Activated T-helper 1 cell treated with Interleukin-2 at 50 U/mL for 16 hours (primary cell): ENCODE results near the gene PYGB.

ENCODE experiments used
- DNase-seq: peaks from one replicate; pipeline ENCODE4 v3.0.0-alpha.2; 2020; ENCODE audit warnings: low read depth

The PYGB gene

DNA sequence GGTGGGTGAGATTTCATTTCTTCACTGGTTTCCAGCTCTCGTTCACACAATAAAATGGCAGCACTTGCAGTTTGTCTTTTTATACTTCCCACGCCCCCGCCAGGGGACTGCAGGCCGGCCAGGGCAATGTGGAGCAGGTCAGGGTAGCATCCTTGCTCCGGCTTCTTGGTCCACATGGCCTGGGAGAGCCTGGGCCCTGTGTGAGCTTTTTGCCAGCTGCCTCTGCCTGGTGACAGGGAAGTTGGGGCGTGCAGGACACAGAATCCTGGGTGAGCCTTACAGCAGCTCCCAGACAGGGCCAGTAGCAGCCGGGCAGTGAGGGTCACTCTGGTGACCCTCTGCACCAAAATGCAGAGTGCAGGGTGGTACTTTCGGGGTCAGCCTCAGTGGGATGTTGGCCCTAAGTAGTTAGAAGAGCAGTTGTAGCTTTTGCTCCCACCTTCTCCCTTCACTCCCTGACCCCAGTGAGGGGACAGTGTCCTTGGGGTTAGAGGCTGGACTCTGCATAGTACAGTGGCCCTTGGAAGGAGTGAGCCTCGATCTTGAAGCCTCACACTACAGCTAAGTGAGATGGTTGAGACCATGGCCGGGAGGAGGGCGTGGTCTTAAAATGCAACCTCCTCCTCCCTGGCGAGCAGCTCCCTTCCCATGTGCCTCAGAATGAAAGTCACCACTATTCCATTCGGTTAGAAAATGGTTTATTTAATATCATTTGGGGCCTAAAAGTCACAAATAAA is 23.8 kb downstream of the PYGB start:
- DNase-seq = no peak

DNA sequence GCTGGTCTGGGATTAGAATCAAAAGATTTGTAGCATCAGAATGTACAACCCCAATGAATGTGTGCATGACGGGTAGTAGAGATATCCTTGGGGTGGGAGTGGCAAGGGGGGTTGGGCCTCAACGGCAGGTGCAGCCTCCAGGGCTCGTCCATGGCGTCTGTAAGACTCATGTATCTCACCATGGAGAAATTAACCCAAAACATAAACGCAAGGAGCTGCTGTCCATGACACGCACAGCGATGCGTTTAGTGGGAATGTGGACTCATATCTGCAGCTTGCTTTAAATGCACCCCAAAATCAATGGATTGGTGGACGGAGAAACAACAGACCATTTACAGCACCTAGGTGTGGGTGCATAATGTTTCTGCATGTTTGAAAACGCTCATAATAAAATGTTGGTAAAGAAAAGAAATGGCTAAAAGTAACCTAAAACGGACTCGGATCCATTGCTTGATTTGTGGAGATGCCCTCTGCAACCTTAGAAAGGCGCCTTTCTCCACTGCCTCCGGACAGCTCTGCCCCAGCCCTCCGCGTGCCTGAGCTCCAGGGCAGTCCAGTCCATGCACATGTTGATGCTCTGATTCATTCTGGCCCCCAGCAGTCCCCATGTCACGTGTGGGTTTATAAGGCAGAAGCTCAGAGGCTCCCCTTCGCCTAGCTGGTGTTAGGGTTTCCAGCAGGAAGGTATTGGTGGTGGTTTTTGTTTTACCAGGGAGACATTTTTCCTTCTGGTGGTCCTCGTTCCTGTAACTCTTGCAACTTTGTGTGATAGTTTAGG is 24.5 kb downstream of the PYGB start:
- no peak for DNase-seq

DNA sequence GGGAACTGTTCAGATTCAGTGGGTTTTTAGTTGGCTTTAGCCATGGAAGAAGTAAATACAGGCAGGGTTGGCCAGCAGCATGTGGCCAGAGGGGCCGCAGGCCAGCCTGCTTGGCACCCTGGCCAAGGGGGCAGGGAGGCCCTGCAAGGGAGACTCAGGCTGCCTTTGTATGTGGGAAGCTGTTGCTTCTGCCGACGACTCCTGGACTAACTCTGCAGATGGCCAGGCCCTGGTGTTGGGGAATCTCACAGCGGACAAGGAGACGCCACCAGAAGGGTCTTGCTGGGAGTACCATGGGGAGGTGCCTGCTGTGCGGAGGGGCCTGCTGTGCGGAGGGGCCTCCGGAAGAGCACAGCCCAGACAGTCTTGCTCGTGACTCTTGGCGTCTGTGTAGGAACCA is 25.2 kb downstream of the PYGB start:
- no peak for DNase-seq

DNA sequence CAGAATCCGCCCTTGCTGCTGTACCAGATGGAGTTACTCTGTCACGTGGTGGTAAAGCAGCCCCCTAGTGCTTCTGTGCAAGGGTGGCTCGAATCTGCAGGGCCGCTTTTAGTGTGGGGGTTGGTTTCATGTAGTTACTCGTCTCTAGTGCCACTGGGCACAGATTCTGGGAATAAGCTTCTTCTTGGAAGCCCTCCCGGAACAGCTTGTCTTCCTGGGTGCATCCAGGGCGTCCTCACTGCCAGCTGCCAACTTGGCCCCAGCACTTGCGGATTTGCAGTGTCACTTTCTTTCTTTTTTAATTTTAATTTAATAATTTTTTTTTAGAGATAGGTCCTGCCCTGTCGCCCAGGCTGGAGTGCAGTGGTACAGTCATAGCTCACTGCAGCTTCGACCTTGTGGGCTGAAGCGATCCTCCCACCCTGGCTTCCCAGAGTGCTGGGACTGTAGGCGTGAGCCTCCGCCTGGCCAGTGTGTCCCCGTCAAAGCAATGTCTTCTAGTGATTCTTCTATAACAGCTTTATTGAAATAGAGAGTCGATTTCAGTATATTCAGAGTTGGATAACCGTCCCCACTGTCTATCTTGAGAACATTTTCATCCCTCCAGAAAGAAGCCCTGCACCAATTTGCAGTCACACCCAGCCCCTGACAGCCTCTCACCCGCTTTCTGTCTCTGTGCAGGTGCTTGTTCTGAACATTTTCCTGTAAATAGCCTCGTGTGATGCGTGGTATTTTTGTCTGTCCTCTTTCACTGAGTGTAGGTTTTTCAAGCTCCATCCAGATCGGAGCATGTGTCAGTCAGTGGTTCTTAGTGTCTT is 25.9 kb downstream of the PYGB start:
- no peak for DNase-seq

DNA sequence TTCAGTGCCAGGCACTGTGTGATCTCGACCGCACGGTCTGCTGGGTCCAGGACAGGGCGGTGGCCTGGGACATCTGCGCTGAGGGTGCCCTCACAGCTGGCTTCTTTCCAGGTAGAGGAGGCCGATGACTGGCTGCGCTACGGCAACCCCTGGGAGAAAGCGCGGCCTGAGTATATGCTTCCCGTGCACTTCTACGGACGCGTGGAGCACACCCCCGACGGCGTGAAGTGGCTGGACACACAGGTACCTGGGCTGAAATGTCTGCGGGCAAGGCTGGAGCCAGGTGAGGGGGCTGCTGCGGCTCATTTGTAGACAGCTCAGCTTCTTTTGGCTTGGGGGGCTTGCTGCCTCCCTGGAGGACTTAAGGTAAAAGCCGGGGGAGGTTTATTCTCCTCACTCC is 26.6 kb downstream of the PYGB start:
- no peak for DNase-seq

DNA sequence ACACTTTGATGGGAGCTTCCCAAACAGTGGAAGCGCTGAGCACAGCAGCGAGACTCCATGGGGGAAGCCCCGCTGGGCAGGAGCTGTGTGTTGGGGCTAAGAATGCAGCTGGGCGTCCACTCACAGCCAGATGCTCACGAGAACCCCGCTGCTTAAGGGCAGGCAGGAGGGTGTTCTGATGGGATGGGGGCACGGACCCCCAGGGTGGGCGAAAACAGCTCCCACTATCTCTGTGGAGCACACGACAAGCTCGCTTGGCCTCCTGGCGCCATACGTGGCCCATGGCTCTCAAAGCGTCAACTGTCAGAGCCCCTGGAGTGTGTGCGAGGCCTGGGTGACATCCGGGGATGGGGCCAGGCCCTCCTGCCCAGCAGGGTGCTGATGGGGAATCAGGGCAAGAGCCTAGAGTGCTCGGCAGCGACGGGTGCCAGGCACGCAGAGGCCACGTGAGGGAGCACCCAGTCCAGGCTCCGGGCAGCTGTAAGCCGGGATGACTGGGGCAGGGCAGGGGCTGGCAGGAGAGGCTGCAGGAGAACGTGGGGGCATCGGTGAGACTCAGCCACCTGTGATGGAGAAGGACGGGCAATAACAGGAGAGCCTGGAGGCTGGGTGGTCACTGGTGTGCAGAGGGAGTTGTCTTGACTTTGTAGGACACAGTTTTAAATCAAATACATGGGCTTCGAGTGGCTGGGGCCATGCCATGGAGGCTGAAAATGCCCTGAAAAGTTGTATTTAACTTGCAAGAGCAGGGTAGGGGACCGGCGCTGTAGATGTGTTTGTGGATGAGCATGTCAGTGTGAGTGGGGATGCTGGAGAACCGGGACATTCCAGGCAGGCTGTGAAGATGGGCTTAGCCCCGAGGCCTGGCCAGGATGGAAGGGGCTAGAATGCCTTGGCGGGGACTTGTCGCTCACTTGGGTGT is 27.3 kb downstream of the PYGB start:
- DNase-seq = no peak

DNA sequence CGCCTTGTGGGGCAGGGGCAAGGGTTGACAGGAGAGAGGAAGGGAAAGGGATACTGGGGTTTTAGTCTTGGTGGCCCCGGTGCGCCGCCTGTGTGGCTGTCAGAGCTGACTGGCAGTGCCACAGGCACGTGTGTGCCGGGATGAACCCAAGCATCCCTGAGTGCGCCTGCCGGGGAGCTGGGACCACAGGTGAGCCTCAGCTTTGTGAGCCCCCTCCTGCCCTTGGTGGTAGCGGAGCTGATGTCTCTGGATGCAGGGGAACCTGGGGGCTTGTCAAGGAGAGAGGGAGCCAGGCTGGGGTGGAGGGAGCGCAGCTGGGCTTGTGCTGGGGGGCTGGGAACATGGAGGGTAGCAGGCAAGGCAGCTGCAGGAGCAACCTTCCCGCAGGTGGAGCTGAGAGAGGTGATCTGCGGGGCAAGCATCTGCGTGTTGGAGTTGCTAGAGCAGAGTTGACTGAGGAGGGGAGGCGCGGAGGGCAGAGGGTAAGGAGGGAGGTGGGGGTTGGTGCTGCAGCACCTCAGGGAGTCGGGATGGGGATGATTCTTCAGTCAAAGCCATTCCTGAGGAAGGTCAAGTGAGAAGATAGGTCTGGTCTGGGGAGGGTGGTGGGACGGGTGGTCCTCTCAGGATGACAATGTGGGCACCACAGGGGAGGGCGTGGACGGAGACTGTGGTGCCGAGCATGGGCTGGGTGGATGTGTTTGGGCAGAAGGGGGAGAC is 28.1 kb downstream of the PYGB start:
- DNase-seq = no peak

DNA sequence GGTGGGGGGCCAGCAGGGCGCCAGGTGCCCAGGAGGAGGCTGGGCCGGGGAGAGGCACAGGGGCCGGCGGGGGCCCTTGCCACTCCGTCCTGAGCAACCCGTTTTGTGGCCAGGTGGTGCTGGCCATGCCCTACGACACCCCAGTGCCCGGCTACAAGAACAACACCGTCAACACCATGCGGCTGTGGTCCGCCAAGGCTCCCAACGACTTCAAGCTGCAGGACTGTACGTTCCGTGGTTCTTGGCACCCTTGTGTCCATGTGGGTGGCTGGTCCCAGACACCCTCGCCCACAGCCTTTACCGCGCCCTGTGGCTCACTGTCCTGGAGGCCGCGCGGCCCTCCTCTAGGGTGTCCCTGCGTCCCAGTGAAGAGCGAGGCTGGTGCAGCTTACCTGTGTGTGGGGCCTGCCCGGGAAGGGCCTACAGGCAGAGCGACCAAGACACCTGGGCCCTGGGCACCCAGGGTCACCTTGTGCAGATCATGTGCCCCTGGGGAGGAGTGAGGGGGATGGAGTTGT is 28.7 kb downstream of the PYGB start:
- no peak for DNase-seq

DNA sequence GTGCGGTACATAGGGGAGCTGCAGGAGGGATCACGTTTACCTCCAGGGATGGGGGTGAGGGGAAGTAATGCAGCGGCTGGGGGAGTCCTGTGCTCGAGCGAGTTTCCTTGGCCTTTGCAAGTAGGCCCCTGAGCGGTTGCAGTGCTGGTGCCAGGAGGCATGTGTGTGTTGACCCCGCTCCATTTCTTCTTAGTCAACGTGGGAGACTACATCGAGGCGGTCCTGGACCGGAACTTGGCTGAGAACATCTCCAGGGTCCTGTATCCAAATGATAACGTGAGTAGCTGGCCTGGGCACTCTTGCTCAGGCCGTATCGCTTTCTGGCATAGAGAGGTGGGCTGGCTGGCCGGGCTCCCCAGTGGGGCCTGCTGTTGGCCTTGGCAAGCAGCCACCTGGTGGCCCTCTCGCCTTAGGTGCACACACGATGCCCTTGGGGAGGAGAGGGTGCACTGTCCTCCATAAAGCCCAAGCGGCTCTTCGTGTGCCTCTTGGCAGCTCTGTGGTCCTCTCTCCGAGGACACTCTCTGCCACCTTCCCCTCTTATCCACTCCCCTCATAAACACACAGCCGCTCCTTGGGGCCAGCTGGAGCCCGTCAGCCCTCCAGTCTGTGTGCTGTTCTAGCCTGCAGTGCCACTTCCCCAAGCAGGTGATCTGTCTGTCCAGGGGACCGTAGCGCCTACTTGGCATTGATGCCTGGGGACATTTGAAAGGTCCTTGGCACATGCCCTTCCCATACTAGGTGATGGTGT is 29.3 kb downstream of the PYGB start:
- no peak for DNase-seq

DNA sequence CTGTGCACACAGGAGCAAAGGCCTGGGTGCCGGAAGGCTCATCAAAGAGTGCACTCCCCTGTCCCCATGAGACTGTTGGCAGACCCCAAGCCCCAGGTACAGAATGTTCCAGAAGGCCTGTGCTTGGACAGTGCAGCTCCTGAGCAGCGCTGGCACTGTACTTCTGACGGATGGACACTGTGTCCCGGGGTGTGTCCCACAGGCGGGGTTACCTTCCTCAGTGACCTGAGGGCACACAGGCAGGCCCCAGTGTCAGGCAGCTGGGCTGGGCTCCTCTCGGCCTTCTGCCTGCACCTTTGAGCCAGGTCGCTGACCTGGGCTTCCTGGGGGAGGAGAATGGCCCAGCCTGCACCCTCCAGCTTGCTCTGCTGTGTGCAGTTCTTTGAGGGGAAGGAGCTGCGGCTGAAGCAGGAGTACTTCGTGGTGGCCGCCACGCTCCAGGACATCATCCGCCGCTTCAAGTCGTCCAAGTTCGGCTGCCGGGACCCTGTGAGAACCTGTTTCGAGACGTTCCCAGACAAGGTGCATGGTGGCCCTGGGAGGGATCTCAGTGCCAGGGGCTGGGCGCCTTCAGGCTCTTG is 30.1 kb downstream of the PYGB start:
- no peak for DNase-seq

DNA sequence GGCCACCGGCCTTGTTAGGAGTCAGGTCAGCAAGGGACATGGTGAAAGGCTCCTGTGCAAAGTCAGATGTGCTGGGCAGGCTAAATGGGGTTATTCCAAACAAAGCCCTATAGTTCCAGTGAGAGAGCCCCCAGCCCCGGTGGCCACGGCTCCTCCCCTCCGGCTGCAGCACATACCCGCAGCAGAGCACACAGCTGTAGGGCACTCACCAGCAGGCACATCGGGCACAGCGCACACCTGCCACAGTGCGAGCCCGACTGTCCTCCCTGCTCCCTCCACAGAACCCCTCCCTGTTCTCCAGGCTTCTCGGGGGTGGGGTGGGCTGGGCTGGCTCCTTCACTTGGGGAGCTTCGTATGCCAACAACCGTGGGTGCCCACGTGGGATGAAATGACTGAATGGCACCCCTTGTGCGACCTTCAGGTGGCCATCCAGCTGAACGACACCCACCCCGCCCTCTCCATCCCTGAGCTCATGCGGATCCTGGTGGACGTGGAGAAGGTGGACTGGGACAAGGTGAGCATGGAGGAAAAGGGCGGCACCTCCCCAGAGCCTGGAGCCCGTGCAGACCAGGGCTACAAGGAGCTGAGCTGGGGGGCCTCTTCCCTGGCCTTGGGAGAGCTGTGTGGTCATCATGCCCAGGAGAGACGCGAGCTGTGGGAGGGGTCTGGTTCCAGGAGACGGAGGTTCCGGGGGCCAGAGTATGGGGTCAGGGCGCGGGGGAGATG is 30.9 kb downstream of the PYGB start:
- no peak for DNase-seq

DNA sequence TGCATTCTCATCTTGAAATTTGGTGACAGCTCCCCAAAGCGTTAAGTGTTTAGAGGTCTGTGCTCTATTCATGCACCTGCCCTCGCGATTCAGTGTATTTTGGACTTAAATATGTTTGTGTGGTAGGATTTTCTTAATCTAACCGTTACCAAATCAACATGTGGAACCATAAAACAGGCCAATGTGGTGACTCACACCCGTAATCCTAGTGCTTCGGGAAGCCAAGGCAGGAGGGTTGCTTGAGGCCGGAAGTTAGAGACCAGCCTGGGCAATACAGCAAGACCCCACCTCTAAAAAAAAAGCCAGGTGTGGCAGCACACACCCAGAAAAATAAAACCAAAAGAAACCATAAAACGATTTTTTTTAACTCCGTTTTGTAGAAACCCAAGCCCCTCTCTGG is 31.5 kb downstream of the PYGB start:
- no peak for DNase-seq

DNA sequence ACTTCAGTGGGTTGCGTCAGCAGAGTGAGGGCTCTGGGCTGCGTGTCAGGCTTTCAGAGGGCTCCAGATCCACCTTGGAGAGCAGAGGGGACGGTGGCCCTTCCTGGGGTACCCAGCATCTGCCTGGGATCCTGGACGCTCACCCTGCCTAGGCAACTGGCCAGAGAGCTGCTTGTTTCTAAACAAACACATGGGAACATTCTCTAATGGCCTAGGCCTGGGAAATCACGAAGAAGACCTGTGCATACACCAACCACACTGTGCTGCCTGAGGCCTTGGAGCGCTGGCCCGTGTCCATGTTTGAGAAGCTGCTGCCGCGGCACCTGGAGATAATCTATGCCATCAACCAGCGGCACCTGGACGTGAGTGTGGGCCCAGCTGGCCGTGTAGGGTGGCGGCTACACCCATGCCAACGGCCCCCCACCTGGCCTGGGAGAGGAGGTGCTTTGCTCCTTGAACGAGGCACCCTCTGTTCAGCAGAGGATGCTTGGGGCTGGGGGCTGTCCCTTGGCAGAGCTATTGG is 32.2 kb downstream of the PYGB start:
- DNase-seq = no peak

DNA sequence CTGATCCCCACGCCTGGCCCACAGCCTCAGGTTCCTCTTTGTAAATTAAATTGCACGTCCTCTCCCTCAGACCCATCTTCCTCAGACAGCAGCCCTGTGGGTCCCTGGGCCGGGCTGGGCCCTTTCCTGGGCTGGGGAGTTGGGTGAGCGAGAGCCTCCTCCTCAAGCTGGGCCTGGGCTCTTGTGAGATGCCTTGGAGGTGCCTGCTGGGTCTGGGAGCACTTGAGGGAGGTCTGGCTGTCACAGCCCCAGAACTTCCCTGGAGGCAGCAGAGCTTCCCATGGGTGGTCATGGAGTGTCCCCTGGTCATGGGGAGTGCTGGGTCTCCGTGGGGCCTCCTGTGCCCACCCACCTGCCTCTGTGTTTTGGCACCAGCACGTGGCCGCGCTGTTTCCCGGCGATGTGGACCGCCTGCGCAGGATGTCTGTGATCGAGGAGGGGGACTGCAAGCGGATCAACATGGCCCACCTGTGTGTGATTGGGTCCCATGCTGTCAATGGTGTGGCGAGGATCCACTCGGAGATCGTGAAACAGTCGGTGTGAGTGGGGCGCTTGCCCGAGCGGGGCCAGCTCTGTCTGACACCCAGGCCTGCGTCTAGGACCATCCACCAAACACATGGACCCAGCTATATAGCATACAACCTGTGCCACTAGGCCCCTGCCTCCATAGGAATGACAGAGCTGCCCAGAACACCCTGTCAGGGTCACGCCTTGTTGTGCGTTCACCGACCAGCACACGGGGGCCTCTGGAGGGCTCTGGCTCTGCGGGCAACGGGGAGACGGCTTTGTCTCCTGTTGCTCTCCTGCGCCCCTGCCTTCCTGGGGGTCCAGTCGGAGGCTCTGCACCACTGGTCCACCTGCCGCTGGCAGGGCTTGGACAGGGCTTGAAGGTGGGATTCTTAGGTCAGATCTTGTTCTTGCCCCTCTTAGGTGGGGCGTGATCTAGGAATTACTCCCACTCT is 33.0 kb downstream of the PYGB start:
- no peak for DNase-seq

DNA sequence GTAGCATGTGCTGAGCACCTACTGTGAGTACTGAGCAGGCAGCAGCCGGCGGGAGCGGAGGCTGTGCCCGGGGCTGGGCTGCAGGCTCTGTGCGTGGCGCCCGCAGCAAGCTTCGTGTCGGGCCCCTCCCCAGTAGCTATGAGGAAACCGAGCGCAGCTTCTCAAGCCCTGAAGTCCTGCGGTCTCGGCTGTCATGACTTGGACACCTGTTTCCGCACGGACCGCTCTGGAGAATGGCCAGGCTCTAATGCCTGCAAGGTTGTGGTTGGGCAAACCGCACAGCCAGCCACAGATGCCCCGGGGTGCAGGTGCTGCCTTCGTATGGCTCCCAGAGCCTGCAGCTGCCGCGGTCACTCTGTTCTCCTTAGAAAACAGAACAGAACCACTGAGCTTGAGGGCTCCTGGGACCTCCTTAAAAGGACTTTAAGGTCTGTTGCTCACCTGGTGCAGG is 33.7 kb downstream of the PYGB start:
- DNase-seq = no peak

DNA sequence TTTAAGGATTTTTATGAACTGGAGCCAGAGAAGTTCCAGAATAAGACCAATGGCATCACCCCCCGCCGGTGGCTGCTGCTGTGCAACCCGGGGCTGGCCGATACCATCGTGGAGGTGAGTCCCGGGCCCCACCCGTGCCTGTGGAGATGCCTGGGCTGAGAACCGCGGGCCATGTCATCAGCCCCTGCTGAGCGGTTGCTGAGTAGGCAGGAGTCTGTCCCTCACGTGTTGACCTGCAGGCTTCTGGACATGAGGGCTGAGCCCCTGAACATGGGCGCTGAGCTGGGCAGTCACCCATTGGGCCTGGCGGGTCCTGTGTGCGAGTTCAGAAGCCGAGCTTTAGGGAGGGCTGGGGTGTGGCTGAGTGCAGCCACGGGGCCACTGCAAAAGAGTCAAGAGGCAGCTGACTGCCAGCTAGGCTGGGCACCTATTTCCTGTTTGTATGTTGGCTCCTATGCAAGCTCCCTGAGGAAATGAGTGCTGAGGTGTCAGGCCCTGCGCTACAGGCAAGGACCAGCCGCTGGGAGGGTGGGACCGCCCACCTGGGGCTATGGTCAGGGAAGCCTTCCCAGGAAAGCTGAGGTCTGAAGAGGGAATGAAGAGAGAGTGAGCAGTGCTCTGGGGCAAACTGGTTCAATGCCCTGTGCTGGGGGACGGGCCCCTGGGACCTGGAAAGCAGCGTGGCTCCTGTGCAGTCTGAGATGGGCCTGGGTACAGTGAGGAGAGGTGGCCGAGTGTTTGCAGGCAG is 34.3 kb downstream of the PYGB start:
- no peak for DNase-seq

DNA sequence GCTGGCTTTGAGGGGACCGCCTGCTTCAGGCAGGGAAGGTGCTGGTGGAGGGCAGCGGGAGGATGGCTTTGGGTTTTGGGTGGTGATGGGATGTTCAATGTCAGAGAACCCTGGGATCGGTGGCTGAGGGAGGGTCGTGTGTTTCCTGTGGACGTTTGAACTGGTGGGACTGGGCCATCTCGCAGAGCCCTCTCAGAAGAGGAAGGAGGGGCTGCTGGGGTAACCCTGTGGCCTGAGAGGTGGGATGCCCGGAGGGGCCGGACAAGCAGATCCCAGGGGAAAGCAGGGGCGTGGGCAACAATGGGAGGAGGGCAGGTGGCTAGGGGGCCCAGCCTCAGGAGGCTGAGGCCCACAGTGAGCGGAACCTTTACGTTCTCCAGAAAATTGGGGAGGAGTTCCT is 34.9 kb downstream of the PYGB start:
- DNase-seq = no peak
